ENCODE measurements around the gene RAET1G.

- TF ChIP-seq CTCF (IDR thresholded peaks at IDR 0.05 in 4 of 5, conservative IDR thresholded peaks at IDR 0.05 in 1 of 5) (no peak), POLR2A (IDR thresholded peaks at IDR 0.05) (no peak)
These were observed 34.8 kb downstream of the RAET1G start for GRCh38 chr6:149888093-149888492.

All from gastrocnemius medialis (tissue), 4 donors.